Endothelial cell of umbilical vein (primary cell): ENCODE measurements around the gene TMEM239. TPM values are rescaled to one million over a fixed set of nuclear protein-coding genes. Genes with fewer than 3 reads are reported as not detected.
A peak's percentile ranks its signal among the peaks of the same experiment; 100 is the strongest.

Experiments
- BruUV-seq: library from RNA; stranded (reverse); fragments of 400-500 nt; replicated peaks from 2 replicates; lab custom pipeline; 2021; lab: Mats Ljungman, UMichigan
- CTCF ChIA-PET: fragments of 300-600, 350-600 bp; sonication (Branson Sonifier 250); formaldehyde crosslinking; loops from one replicate; lab custom pipeline; 2021; ENCODE audit warnings: antibody characterized with exemption, inconsistent platforms; lab: Charles Lee
- POLR2A ChIA-PET: fragments of 300-600, 350-600 bp; sonication (Branson Sonifier 250); formaldehyde crosslinking; loops from one replicate; lab custom pipeline; 2021; ENCODE audit warnings: antibody characterized with exemption, inconsistent platforms; lab: Charles Lee
- DNase-seq: peaks from one replicate; pipeline ENCODE4 v3.0.0-alpha.2; 2011; ENCODE audit warnings: low read depth, low spot score
- FAIRE-seq: peaks from 2 replicates; lab custom pipeline; 2011; peaks lifted over from hg19 to GRCh38; lab: Jason Lieb, UNC
- H2AFZ ChIP-seq: 2 replicates; pipeline ENCODE4 v1.6.0; 2012; ENCODE audit warnings: low read depth, low read length, control low read depth, inconsistent platforms
- H3K27ac ChIP-seq: 2 replicates; pipeline ENCODE4 v1.5.1; 2011; ENCODE audit warnings: low read depth, mild to moderate bottlenecking, control low read depth, low read length, moderate library complexity; ENCODE audit not compliant: insufficient read depth
- H3K27me3 ChIP-seq, 2 experiments: 2 replicates each; pipeline versions ENCODE4 v1.6.0 to v1.6.1; 2011; ENCODE audit warnings: low read length in 2 of 2, mixed read lengths in 1 of 2; ENCODE audit not compliant: control insufficient read depth in 2 of 2, insufficient read depth in 2 of 2
- H3K36me3 ChIP-seq, 2 experiments: 2 replicates in 1 of 2; 3 replicates in 1 of 2; pipeline ENCODE4 v1.5.1; 2011; ENCODE audit warnings: low read length in 2 of 2, mild to moderate bottlenecking in 1 of 2, moderate library complexity in 1 of 2; ENCODE audit not compliant: control insufficient read depth in 2 of 2, insufficient read depth in 2 of 2; ENCODE audit errors: extremely low read depth in 1 of 2
- H3K4me1 ChIP-seq: 3 replicates; pipeline ENCODE4 v1.5.1; 2011; ENCODE audit warnings: mild to moderate bottlenecking, low read length; ENCODE audit not compliant: control insufficient read depth, insufficient read depth; ENCODE audit errors: extremely low read depth
- H3K4me2 ChIP-seq: 2 replicates; pipeline ENCODE4 v1.6.1; 2011; ENCODE audit warnings: low read length, control low read depth, mixed read lengths; ENCODE audit not compliant: insufficient read depth
- H3K4me3 ChIP-seq, 3 experiments: fragments of 200-600 bp in 1 of 3; sonication (generic), shearing (Covaris generic) in 1 of 3; replicated peaks in 1 of 3; 2 replicates each; pipeline ENCODE4 v1.5.1; 2011 to 2016; ENCODE audit warnings: control low read depth in 3 of 3, low read length in 3 of 3, mild to moderate bottlenecking in 2 of 3, inconsistent platforms in 1 of 3, low read depth in 1 of 3, moderate library complexity in 1 of 3; ENCODE audit not compliant: insufficient read depth in 1 of 3
- H3K79me2 ChIP-seq: 2 replicates; pipeline ENCODE4 v1.6.0; 2012; ENCODE audit warnings: low read length, inconsistent platforms; ENCODE audit not compliant: control insufficient read depth, insufficient read depth
- H3K9ac ChIP-seq: replicated peaks from 2 replicates; pipeline ENCODE3; 2011; ENCODE audit warnings: low read length, control low read depth; ENCODE audit not compliant: insufficient read depth; ENCODE audit errors: extremely low read depth
- H3K9me1 ChIP-seq: replicated peaks from 3 replicates; pipeline ENCODE4 v1.6.0; 2011; ENCODE audit warnings: mild to moderate bottlenecking, low read length; ENCODE audit not compliant: control insufficient read depth, insufficient read depth; ENCODE audit errors: extremely low read depth
- H3K9me3 ChIP-seq: replicated peaks from 2 replicates; pipeline ENCODE4 v1.5.1; 2012; ENCODE audit warnings: low read length, inconsistent platforms; ENCODE audit not compliant: control insufficient read depth, insufficient read depth
- H4K20me1 ChIP-seq: replicated peaks from 2 replicates; pipeline ENCODE3; 2011; ENCODE audit warnings: mild to moderate bottlenecking, low read length; ENCODE audit not compliant: control insufficient read depth, insufficient read depth; ENCODE audit errors: extremely low read depth
- EZH2 ChIP-seq: IDR thresholded peaks from 2 replicates; pipeline ENCODE4 v1.6.1; 2012; ENCODE audit warnings: borderline replicate concordance, low read depth, mild to moderate bottlenecking, moderate library complexity, low read length, inconsistent platforms; ENCODE audit not compliant: severe bottlenecking
- FOS ChIP-seq: IDR thresholded peaks from 2 replicates; pipeline ENCODE4 v1.6.1; 2011; ENCODE audit warnings: mild to moderate bottlenecking, low read length, moderate library complexity, borderline replicate concordance; ENCODE audit not compliant: insufficient read depth
- GATA2 ChIP-seq: IDR thresholded peaks from 2 replicates; pipeline ENCODE4 v1.7.0; 2011; ENCODE audit warnings: low read depth, mild to moderate bottlenecking, moderate library complexity, mixed read lengths, low read length; ENCODE audit not compliant: insufficient read length, insufficient read depth
- JUN ChIP-seq: IDR thresholded peaks from 2 replicates; pipeline ENCODE4 v1.6.1; 2011; ENCODE audit warnings: borderline replicate concordance, low read depth; ENCODE audit not compliant: insufficient read length, insufficient read depth
- MYC ChIP-seq: IDR thresholded peaks from one replicate; pipeline ENCODE4 v1.6.1; 2011; ENCODE audit warnings: mild to moderate bottlenecking, low read depth, low read length
- POLR2AphosphoS5 ChIP-seq: IDR thresholded peaks from 2 replicates; pipeline ENCODE4 v1.6.1; 2012; ENCODE audit warnings: low read depth, mild to moderate bottlenecking, control low read depth, low read length, moderate library complexity; ENCODE audit not compliant: insufficient read depth
- dilution Hi-C: fragments of 300-500 bp; cut with MboI; formaldehyde crosslinking; loops from one replicate; pipeline ENCODE4 v1.15.0; 2019; ENCODE audit warnings: low sequenced_read_pairs; ENCODE audit not compliant: extremely low pct_ligation_motif_present
- intact Hi-C: fragments of 100-400 bp; cut with micrococcal nuclease; formaldehyde crosslinking; loops from one replicate; pipeline ENCODE4 v1.10.0; 2022
- polyA plus RNA-seq, 4 experiments: library from polyadenylated mRNA; depleted of rRNA in 3 of 4; stranded (reverse) in 3 of 4; unstranded in 1 of 4; fragments of >200 nt; gene quantifications; 2 replicates each; pipeline versions ENCODE4 v1.2.1 to v1.2.3, GENCODE V29; 2011 to 2012; ENCODE audit warnings: missing spikeins in 1 of 4
- total RNA-seq: library from RNA; stranded (reverse); gene quantifications from 2 replicates; pipeline ENCODE4 v1.2.3, GENCODE V29; 2021
- TF ChIP-seq, protein P1 (sequence below): IDR thresholded peaks from 2 replicates; pipeline ENCODE4 v1.6.1; 2011; ENCODE audit not compliant: insufficient read depth, insufficient read length
- TF ChIP-seq, protein P2 (sequence below), 2 donors: IDR thresholded peaks; 1 replicate in 1 of 2; 2 replicates in 1 of 2; pipeline ENCODE4 v1.5.1; 2011; ENCODE audit warnings: low read length in 2 of 2, mild to moderate bottlenecking in 2 of 2, moderate library complexity in 2 of 2, control low read depth in 1 of 2, inconsistent platforms in 1 of 2, low read depth in 1 of 2; ENCODE audit not compliant: insufficient read depth in 1 of 2; ENCODE audit errors: extremely low read depth in 1 of 2

Gene TMEM239
- total and polyA plus RNA-seq, 2 donors (not counting 3 experiments of a cell fraction or from before 2014, with no cell fraction given): not detected

- peaks cover 0 to 2% of the 10 kb centered on the region in 2 experiments for H3K27me3 ChIP-seq
- no peak overlapping the region for H3K9ac ChIP-seq
- peaks cover 6% of the 10 kb centered on the region for H3K4me1 ChIP-seq
- no peak overlapping the region for H2AFZ ChIP-seq
- H3K79me2 ChIP-seq: no peaks in the 10 kb centered on the region
- H4K20me1 ChIP-seq: no peaks in the 10 kb centered on the region
- H3K9me3 ChIP-seq: no peaks in the 10 kb centered on the region
- H3K9me1 ChIP-seq: no peaks in the 10 kb centered on the region
- peaks cover 0 to 2% of the 10 kb centered on the region in 2 experiments for H3K36me3 ChIP-seq
- FAIRE-seq (no peak), DNase-seq (no peak)
- CTCF ChIA-PET: no interaction called here
- POLR2A ChIA-PET: no interaction called here
- no peak for TF ChIP-seq EZH2
- TF ChIP-seq MYC: no peak
- no TSS peak for BruUV-seq
- intact Hi-C loops: no loop called here
- H3K4me3 ChIP-seq: no peak overlapping the region
- H3K4me2 ChIP-seq: no peak overlapping the region
- dilution Hi-C loops: no loop called here
- no peak overlapping the region for H3K27ac ChIP-seq
Measured at GRCh38 chr20:2834401-2835110, 18.4 kb downstream of the TMEM239 start.

- no peaks in the 10 kb centered on the region for H3K9me3 ChIP-seq
- peaks cover 6% of the 10 kb centered on the region for H3K4me1 ChIP-seq
- no peak overlapping the region for H3K4me2 ChIP-seq
- CTCF ChIA-PET: no interaction called here
- TSS peak; percentile 6 for BruUV-seq
- H2AFZ ChIP-seq: no peak overlapping the region
- DNase-seq: no peak
- peaks cover 0 to 2% of the 10 kb centered on the region in 2 experiments for H3K36me3 ChIP-seq
- H3K4me3 ChIP-seq: no peak overlapping the region
- H3K27ac ChIP-seq: no peak overlapping the region
- H3K27me3 ChIP-seq: no peaks in the 10 kb centered on the region
- no peaks in the 10 kb centered on the region for H3K9me1 ChIP-seq
- no peaks in the 10 kb centered on the region for H3K79me2 ChIP-seq
- no peak for TF ChIP-seq EZH2
- TF ChIP-seq, protein P1, sequence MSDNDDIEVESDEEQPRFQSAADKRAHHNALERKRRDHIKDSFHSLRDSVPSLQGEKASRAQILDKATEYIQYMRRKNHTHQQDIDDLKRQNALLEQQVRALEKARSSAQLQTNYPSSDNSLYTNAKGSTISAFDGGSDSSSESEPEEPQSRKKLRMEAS: no peak
- TF ChIP-seq, protein P2, sequence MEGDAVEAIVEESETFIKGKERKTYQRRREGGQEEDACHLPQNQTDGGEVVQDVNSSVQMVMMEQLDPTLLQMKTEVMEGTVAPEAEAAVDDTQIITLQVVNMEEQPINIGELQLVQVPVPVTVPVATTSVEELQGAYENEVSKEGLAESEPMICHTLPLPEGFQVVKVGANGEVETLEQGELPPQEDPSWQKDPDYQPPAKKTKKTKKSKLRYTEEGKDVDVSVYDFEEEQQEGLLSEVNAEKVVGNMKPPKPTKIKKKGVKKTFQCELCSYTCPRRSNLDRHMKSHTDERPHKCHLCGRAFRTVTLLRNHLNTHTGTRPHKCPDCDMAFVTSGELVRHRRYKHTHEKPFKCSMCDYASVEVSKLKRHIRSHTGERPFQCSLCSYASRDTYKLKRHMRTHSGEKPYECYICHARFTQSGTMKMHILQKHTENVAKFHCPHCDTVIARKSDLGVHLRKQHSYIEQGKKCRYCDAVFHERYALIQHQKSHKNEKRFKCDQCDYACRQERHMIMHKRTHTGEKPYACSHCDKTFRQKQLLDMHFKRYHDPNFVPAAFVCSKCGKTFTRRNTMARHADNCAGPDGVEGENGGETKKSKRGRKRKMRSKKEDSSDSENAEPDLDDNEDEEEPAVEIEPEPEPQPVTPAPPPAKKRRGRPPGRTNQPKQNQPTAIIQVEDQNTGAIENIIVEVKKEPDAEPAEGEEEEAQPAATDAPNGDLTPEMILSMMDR (IDR thresholded peaks at IDR 0.05; ENCODE audit: extremely low read depth in 1 of 2, insufficient read depth in 1 of 2, low read depth in 1 of 2, low read length in 2 of 2): no peak
- TF ChIP-seq GATA2: no peak
- TF ChIP-seq POLR2AphosphoS5: no peak
- TF ChIP-seq JUN: no peak
- TF ChIP-seq FOS: no peak
- no peak for FAIRE-seq
- intact Hi-C loops: no loop called here
- dilution Hi-C loops: no loop called here
- POLR2A ChIA-PET: no interaction called here
- H4K20me1 ChIP-seq: no peaks in the 10 kb centered on the region
- H3K9ac ChIP-seq: no peak overlapping the region
Measured at GRCh38 chr20:2835331-2835796, 19.2 kb downstream of the TMEM239 start.
